GM12878 (cell line): Measurements from ENCODE around the gene VIPR1. TPM values are rescaled to one million over a fixed set of nuclear protein-coding genes. Genes with fewer than 3 reads are reported as not detected.

ENCODE experiments used
- ATAC-seq: fragments of 200-7000 bp; cut with Tn5 transposase; 3 replicates; pipeline ENCODE4 v1.9.1; 2020; ENCODE audit warnings: mild to moderate bottlenecking, moderate library complexity
- BruUV-seq: library from RNA; stranded (reverse); fragments of 400-500 nt; replicated peaks from 2 replicates; lab custom pipeline; 2021; lab: Mats Ljungman, UMichigan
- CTCF ChIA-PET: fragments of 300-600 bp; sonication (Branson Sonifier 250); formaldehyde crosslinking; extraction: SDS; loops from one replicate; lab custom pipeline; 2021; ENCODE audit warnings: inconsistent platforms; lab: Yijun Ruan, JAX
- POLR2A ChIA-PET: fragments of 350-600 bp; formaldehyde crosslinking; extraction: SDS; loops from one replicate; lab custom pipeline; 2021; ENCODE audit warnings: inconsistent platforms; lab: Charles Lee
- RAD21 ChIA-PET: fragments of 300-600 bp; sonication (Branson Sonifier 250); formaldehyde crosslinking; loops from one replicate; lab custom pipeline; 2023; ENCODE audit warnings: antibody characterized with exemption; ENCODE audit not compliant: unreplicated experiment; lab: Charles Lee
- SMC1A ChIA-PET: fragments of 300-600 bp; sonication (Branson Sonifier 250); formaldehyde crosslinking; loops from one replicate; lab custom pipeline; 2023; ENCODE audit not compliant: unreplicated experiment, uncharacterized antibody; lab: Charles Lee
- DNase-seq: peaks from one replicate; pipeline ENCODE4 v3.0.0-alpha.2; 2011; ENCODE audit warnings: low read depth, low spot score
- FAIRE-seq: peaks from 3 replicates; lab custom pipeline; 2011; peaks lifted over from hg19 to GRCh38; lab: Jason Lieb, UNC
- H2AFZ ChIP-seq: 2 replicates; pipeline ENCODE4 v1.6.0; 2011; ENCODE audit warnings: low read depth, low read length, control low read depth; ENCODE audit not compliant: control insufficient read depth
- H3K27ac ChIP-seq: 2 replicates; pipeline ENCODE4 v1.5.1; 2011; ENCODE audit warnings: control low read depth; ENCODE audit not compliant: control insufficient read depth, insufficient read depth
- H3K27me3 ChIP-seq, 2 experiments: replicated peaks in 1 of 2; 2 replicates each; pipeline versions ENCODE4 v1.6.0 to v1.6.1; 2011; ENCODE audit warnings: low read length in 1 of 2; ENCODE audit not compliant: control insufficient read depth in 2 of 2, insufficient read depth in 2 of 2
- H3K36me3 ChIP-seq, 2 experiments: 2 replicates each; pipeline ENCODE4 v1.5.1; 2011; ENCODE audit warnings: low read length in 1 of 2; ENCODE audit not compliant: control insufficient read depth in 2 of 2, insufficient read depth in 2 of 2
- H3K4me1 ChIP-seq: 2 replicates; pipeline ENCODE4 v1.6.1; 2011; ENCODE audit warnings: mild to moderate bottlenecking, low read length, moderate library complexity, mixed read lengths; ENCODE audit not compliant: control insufficient read depth, insufficient read depth
- H3K4me2 ChIP-seq: 2 replicates; pipeline ENCODE4 v1.6.0; 2011; ENCODE audit warnings: control low read depth; ENCODE audit not compliant: control insufficient read depth, insufficient read depth
- H3K4me3 ChIP-seq: fragments of 200-600 bp; sonication (generic); 2 replicates; pipeline ENCODE4 v1.5.1; 2016
- H3K79me2 ChIP-seq: 2 replicates; pipeline ENCODE4 v1.6.0; 2011; ENCODE audit warnings: low read length; ENCODE audit not compliant: control insufficient read depth, insufficient read depth
- H3K9ac ChIP-seq: 2 replicates; pipeline ENCODE4 v1.8.0; 2011; ENCODE audit warnings: low read length, control low read depth, mixed read lengths; ENCODE audit not compliant: control insufficient read depth, insufficient read depth
- H3K9me3 ChIP-seq: replicated peaks from 3 replicates; pipeline ENCODE4 v1.5.1; 2011; ENCODE audit warnings: mild to moderate bottlenecking, low read length; ENCODE audit not compliant: control insufficient read depth, insufficient read depth
- H4K20me1 ChIP-seq: 2 replicates; pipeline ENCODE4 v1.6.0; 2011; ENCODE audit not compliant: control insufficient read depth, insufficient read depth
- BMI1 ChIP-seq: fragments of 450-650 bp; IDR thresholded peaks from 2 replicates; pipeline ENCODE4 v1.6.1; 2016; ENCODE audit warnings: mild to moderate bottlenecking, moderate library complexity, borderline replicate concordance
- CHD4 ChIP-seq: fragments of 200-600 bp; sonication (generic); IDR thresholded peaks from 2 replicates; pipeline ENCODE4 v1.6.1; 2016; ENCODE audit warnings: mild to moderate bottlenecking
- GATAD2B ChIP-seq: fragments of 450-650 bp; conservative IDR thresholded peaks from 2 replicates; pipeline ENCODE4 v1.6.1; 2017; ENCODE audit warnings: low read depth, mild to moderate bottlenecking, moderate library complexity
- HSF1 ChIP-seq: fragments of 150-350 bp; IDR thresholded peaks from 2 replicates; pipeline ENCODE4 v1.6.1; 2014; ENCODE audit warnings: mild to moderate bottlenecking, low read depth, low read length
- JUND ChIP-seq: IDR thresholded peaks from 2 replicates; pipeline ENCODE4 v1.6.1; 2012; ENCODE audit warnings: low read depth, mild to moderate bottlenecking, low read length, improper control_type of control experiment, moderate library complexity
- KDM1A ChIP-seq: fragments of 200-600 bp; sonication (generic); IDR thresholded peaks from 2 replicates; pipeline ENCODE4 v1.6.1; 2016; ENCODE audit warnings: borderline replicate concordance
- MAX ChIP-seq: IDR thresholded peaks from 2 replicates; pipeline ENCODE4 v1.6.1; 2012; ENCODE audit warnings: low read depth, low read length, improper control_type of control experiment
- NR2F1 ChIP-seq: fragments of 450-650 bp; conservative IDR thresholded peaks from 2 replicates; pipeline ENCODE4 v1.6.1; 2017; ENCODE audit warnings: mild to moderate bottlenecking
- SIX5 ChIP-seq: IDR thresholded peaks from 2 replicates; pipeline ENCODE4 v1.6.1; 2011; ENCODE audit warnings: mild to moderate bottlenecking, low read depth, low read length, moderate library complexity; ENCODE audit not compliant: severe bottlenecking
- SMAD1 ChIP-seq: fragments of 450-650 bp; IDR thresholded peaks from 2 replicates; pipeline ENCODE4 v1.6.1; 2018; ENCODE audit warnings: mild to moderate bottlenecking, low read depth; ENCODE audit not compliant: partially characterized antibody
- STAT3 ChIP-seq: IDR thresholded peaks from 2 replicates; pipeline ENCODE4 v1.6.1; 2011; ENCODE audit warnings: low read depth, low read length, improper control_type of control experiment
- TCF12 ChIP-seq: IDR thresholded peaks from 2 replicates; pipeline ENCODE4 v1.6.1; 2011; ENCODE audit warnings: low read depth, mild to moderate bottlenecking, low read length
- ZBTB11 ChIP-seq: fragments of 450-650 bp; formaldehyde crosslinking; IDR thresholded peaks from 2 replicates; pipeline ENCODE4 v1.5.0; 2022; ENCODE audit warnings: mild to moderate bottlenecking, missing genetic modification characterization
- ZNF274 ChIP-seq: IDR thresholded peaks from one replicate; pipeline ENCODE4 v1.8.0; 2011; ENCODE audit not compliant: insufficient read length, insufficient read depth
- WGBS: methylation state at CpG from one replicate; pipeline ENCODE4 v1.1.6; 2016; ENCODE audit warnings: low lambda C conversion rate; ENCODE audit not compliant: insufficient replicate concordance, insufficient coverage; ENCODE audit errors: missing lambda C conversion rate; 5-methylcytosine and 5-hydroxymethylcytosine counted together
- in situ Hi-C: fragments of 300-500 bp; cut with MboI; formaldehyde crosslinking; loops from 9 replicates; pipeline ENCODE4 v1.14.3; 2018; ENCODE audit warnings: mixed read lengths
- intact Hi-C: fragments of 100-400 bp; cut with micrococcal nuclease; formaldehyde crosslinking; loops from one replicate; pipeline ENCODE4 v1.14.2; 2022; ENCODE audit not compliant: unreplicated experiment
- polyA plus RNA-seq, 11 experiments: library from polyadenylated mRNA; depleted of rRNA in 4 of 11; unstranded in 6 of 11; stranded (reverse) in 5 of 11; fragments of >200 nt; fragmentation: Nextera tagmentation in 4 of 11; fragmentation: Illumina TruSeq in 1 of 11; extraction: Ambion mirVana in 4 of 11; extraction: Trizol in 1 of 11; gene quantifications; 1 replicate in 1 of 11; 2 replicates in 10 of 11; pipeline versions ENCODE4 v1.2.1 to v1.2.3, GENCODE V29; 2011 to 2016; ENCODE audit warnings: inconsistent platforms in 2 of 11, missing spikeins in 2 of 11, low read depth in 1 of 11
- total RNA-seq, 4 experiments: library from RNA; depleted of rRNA in 3 of 4; stranded (reverse); fragments of >200 nt in 3 of 4; fragmentation: Illumina TruSeq in 1 of 4; extraction: Trizol in 1 of 4; gene quantifications; 2 replicates each; pipeline versions ENCODE4 v1.2.1 to v1.2.3, GENCODE V29; 2013 to 2021

VIPR1 gene
- total and polyA plus RNA-seq, 10 of the 15 experiments (the other 5 are each of a cell fraction or from before 2014, with no cell fraction given), result 0.03 to 0.28 (median 0.12) TPM; not detected in 6

- no peak for DNase-seq
- H3K9ac ChIP-seq, result no peak overlapping the region
- ChIA-PET POLR2A (no interaction called here), CTCF (no interaction called here), RAD21 (no interaction called here), SMC1A (no interaction called here)
- intact Hi-C loops (no loop called here), in situ Hi-C loops (no loop called here)
- no peaks in the 10 kb centered on the region for H4K20me1 ChIP-seq
- H3K79me2 ChIP-seq, result no peaks in the 10 kb centered on the region
- H3K36me3 ChIP-seq, result no peaks in the 10 kb centered on the region
- no peak for ATAC-seq
- H3K4me1 ChIP-seq, result no peaks in the 10 kb centered on the region
- H3K4me3 ChIP-seq, result no peak overlapping the region
- TF ChIP-seq NR2F1 (no peak), MAX (no peak), STAT3 (no peak), KDM1A (no peak), ZBTB11 (CRISPR knock-in tag) (no peak), GATAD2B (no peak), JUND (no peak), BMI1 (no peak), TCF12 (no peak), SIX5 (no peak), SMAD1 (no peak), HSF1 (no peak), ZNF274 (no peak), CHD4 (no peak)
- FAIRE-seq, result no peak
- H3K27me3 ChIP-seq, result 0 out of 4 replicates have a peak, but pooled peaks cover 0 to 4% of the 10 kb centered on the region in 2 experiments
- no peak overlapping the region for H3K27ac ChIP-seq
- 33% methylated on average over 3 of the region's 3 CpGs for WGBS
- H3K9me3 ChIP-seq, result no peaks in the 10 kb centered on the region
- H2AFZ ChIP-seq, result no peak overlapping the region
- no TSS peak for BruUV-seq
- no peak overlapping the region for H3K4me2 ChIP-seq
Observed at GRCh38 chr3:42513121-42513520, 10.7 kb downstream of the VIPR1 start.
